HG02678 (cell line): ENCODE data around the gene CACNG4.
"Not testable (repeated sequence)": the region's sequence is repeated elsewhere in the genome, so short reads cannot be mapped to it uniquely, and the experiment has no call there.

Experiments
- ATAC-seq: cut with Tn5 transposase; IDR thresholded peaks from one replicate; pipeline ENCODE4 v1.9.1; 2021; ENCODE audit warnings: mild to moderate bottlenecking, moderate library complexity; ENCODE audit not compliant: unreplicated experiment

Gene CACNG4

GRCh38 chr17:67040652-67041051 is 76.1 kb downstream of the CACNG4 start:
- no peak for ATAC-seq

DNA sequence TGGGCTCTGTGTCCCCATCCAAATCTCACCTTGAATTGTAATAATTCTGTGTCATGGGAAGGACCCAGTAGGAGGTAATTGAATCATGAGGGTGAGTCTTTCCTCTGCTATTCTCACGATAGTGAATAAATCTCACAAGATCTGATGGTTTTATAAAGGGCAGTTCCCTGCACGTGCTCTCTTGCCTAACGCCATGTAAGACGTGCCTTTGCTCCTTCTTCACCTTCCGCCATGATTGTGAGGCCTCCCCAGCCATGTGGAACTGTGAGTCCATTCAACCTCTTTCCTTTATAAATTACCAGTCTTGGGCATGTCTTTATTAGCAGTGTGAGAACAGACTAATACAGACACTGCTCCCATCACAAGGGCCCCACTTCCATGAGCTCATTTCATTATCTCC is 76.6 kb downstream of the CACNG4 start:
- not testable (repeated sequence) for ATAC-seq

- no peak for ATAC-seq
Observed at GRCh38 chr17:67041531-67041930, 77.0 kb downstream of the CACNG4 start.

DNA sequence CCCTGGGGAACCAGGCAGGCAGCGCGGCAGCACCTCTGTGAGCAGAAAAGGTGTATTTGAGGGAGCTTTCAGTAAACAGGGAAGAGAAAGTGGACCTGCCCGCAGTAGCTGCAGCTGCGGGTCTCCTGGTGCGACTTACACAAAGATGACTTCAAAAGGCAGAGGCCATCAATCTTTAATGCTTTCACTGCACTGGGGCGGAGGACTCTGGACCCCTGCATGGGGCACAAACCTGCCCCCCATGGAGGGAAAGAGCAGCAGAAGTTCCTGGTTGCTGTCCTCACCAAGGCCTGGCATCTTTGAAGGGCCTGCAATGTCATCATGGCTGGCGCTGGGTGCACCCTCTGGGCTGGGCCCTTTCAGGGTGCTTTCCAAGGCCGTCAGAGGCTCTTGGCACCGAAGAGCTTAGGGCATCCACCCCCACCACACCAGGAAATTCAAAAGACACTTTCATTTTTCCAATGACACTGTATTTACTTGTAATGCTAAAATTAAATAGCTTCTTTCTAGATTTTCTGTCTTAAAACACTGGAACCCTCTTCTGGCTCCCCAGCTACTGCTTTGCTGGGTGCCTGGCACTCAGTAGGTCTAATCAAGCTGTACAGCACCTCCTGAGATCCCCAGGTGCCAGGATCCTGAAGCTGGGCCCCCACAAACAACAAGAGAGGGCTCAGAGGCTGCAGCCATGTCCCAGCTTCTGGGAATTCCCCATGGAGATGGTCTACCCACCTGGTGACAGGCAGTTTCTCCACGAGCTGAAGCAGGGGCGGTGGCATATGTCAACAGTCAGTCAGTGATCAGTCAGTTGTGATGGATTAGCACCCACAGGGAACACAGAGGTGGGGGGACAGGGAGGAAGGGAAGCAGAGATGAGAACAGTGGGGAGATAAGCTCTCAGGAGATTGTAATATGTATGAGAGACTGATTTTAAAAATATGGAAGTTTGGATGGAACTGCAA is 77.7 kb downstream of the CACNG4 start:
- no peak for ATAC-seq

DNA sequence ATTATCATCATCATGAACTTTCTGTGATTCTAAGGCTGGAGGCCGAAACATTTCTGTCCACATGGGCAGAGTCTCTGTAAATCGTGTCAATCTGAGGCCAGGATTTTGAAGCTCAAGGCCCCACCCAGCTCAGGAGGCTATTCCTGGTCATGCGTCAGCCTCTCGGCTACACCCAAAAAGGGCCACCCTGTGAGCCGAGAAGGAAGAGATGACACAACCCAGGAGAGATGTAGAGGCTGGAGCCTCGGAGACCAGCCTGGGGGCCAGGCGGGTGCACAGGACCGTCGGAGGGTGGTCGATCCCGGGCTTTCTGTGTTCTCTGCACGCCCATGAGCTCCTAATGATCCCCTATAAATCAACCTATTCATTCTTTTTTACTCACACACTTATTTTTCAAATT is 78.8 kb downstream of the CACNG4 start:
- ATAC-seq: no peak

DNA sequence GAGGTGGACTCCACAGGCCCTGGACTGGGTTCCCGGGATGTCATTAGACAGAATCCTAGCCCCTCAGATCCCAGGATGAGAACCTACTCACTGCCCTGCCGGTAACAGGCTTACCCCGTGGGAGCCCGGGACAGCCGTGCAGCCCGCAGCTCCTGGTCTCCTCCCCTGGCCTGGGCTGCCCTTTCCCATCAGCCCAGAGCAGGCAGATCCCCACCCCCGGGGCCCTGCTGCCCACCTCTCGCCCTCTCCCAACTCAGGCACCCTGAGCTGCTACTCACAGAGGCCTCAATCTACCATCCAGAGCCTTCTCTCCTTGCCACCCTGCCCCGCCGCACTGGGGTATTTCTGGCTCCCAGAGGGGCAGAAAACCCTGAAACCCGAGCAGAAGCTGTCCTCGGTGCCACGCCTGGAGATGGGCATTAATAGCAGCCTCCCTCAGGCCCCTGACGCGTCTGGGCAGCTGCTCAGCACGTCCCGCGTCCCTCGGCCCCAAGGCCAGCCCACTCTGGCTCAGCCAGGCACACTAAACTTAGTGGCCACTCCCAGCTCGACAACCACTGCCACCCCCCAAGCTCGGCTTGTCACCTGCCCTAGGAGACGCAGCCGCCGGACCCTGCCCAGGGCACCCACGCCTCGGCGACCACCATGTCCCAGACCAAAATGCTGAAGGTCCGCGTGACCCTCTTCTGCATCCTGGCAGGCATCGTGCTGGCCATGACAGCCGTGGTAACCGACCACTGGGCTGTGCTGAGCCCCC is 79.7 kb downstream of the CACNG4 start, which contains the start of gene CACNG1:
TSS of gene CACNG1 (plus strand) at position 539 of the 757 bp plus-strand sequence. CDS start at position 646, 107 bp downstream.
- ATAC-seq: no peak

DNA sequence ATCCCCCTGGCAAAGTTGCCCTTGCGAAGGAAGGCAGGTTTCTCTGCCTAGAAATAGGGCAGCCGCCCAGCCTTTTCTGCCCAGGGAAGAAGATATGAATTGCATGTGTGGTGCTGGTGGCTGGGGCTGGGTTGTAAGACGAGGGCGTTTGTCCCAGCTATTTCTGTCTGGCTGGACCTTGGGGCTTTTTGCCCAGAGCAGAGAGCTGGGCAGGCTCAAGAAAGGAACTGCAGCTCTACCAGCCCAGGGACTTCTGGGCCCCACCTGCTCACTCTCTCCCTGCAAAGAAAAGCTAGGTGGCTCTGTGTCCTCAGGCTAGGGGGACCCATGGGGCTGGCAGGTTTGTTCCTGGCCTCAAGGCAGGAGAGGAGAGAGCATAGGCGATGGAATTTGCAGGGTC is 80.4 kb downstream of the CACNG4 start:
- no peak for ATAC-seq

DNA sequence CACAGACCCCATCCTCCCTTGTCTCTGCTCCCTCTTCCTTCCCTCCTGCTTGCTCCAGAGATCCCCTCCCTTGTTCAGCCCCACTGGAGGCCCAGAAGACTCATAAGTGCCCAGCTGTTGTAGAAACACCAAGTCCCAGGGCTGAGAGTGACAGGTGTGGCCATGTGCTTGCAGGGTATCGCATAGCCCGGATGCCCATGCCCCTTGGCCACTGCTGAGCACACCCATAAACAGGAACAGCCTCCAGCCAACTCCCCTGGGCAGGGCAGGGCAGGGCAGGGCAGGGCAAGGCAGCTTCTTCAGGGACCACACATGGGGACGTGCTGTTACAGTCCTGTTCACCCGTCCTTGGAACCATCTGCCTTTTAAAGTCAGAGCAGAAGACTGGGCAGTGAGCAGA is 81.9 kb downstream of the CACNG4 start:
- no peak for ATAC-seq

- no peak for ATAC-seq
Observed at GRCh38 chr17:67047382-67047781, 82.9 kb downstream of the CACNG4 start.

DNA sequence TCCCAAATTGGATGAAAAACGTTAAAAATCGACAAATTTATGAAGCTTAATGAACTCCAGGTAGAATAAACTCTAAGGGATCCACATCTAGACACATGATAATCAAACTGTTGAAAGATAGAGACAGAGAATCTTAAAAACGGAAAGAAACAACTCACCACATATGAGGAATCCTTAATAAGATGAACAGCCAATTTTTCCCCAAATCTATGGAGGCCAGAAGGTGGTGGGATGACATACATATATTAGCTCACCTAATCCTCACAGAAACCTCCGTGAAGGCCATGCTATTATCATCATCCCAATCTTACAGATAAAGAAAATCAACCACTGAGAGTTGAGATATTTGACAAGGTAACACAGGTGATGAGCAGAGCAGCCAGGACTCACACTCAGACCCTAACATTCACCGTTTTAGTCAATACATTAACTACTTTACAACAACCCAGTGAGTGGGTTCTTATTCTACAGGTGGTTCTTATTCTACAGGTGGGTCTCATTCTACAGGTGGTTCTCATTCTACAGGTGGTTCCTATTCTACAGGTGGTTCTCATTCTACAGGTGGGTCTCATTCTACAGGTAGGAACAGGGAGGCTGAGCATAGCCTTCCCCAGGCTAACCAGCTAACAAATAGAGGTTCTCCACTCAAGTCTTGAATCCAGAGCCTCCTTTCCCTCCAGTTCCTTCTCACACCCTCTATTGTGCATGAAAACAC is 84.7 kb downstream of the CACNG4 start:
- no peak for ATAC-seq

- no peak for ATAC-seq
Observed at GRCh38 chr17:67050066-67050465, 85.6 kb downstream of the CACNG4 start.

- no peak for ATAC-seq
Observed at GRCh38 chr17:67050471-67051154, 86.1 kb downstream of the CACNG4 start.

DNA sequence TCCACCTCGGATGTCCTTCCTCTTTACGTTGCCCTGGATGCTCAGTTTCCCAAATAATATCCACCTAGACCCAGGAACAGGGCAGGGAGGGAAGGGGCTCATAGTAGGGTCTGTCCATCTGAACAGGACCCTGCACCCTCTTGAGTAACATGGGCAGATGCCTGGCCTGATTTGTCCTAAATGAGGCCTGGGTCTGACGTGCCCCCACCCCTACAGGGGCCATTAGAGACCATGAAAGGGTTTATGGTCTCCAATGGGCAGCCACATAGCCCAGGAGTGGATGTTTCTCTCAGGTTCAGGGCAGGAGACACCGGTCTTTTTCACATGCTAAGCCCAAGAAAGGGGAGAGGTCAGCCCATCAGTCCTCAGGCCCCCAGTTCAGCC is 86.6 kb downstream of the CACNG4 start:
- no peak for ATAC-seq

DNA sequence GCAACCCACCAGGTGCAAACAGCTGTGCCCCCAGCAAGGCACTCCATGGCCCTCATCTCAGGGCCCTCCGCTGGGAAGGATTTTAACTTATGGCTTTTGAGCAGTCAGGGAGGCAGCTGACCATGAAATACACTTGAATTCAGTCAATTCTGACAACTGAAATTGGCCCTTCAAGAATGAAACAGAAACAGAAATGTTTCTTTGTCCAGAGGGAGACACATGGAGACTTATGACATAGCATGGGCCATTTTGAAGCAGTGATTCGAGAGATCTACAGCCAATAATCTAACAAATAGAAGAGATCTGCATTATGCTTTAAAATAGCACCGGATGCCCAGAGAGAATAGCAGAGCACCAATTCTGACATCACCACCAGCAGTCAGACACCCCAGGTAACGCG is 87.3 kb downstream of the CACNG4 start:
- ATAC-seq: no peak

DNA sequence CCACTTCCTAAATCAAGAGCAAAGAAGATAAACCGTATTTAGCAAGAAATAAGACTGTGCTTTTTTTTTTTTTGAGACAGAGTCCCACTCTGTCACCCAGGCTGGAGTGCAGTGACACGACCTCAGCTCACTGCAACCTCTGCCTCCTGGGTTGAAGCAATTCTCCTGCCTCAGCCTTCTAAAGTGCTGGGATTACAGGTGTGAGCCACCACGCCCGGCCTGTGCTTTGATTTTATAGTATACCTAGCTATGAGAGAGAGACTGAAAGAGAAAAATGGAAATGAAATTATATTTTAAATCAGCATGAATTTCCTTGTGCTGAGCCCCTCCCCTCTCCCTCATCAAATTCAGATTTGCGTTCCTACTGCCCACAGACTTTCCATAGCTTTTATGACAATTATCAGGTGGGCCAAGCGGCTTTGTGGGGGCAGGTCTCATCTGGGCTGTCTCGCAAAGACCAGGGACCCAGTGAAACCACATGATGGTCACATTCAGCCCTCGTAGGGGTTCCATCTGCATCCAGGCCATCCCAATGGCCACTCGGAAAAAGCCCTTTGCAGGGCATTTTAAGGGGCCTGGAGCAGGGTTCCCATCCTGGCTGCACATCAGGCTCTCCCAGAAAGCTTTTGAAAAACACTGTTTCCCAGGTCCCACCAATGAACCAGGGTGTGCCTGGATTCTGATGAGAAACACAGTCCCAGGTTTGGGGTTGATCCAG is 88.4 kb downstream of the CACNG4 start:
- no peak for ATAC-seq

DNA sequence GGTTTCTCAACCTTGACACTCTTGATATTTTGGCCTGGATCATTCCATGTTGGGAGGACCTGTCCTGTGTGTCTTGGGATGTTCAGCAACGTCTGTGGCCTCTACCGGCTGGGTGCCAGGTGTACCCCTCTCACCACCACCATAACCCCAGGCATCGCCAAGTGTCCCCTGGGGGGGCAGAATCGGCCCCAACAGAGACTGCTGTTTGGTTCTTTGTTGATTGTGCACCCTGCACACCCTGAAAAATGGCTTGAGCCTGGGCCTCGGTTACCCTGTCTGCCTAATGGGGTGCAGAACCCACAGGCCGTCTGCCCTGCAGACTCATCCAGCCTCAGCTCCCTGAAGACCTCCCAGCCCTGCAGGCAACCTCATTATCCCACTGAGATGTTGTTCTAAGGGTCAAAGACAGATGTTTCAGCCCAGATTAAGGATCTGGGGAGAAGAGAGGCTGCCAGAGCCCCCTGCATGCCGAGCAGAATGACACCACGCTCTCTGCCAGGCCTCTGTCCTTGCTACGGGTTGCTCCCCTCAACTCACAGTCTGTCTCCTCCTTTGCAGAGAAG is 89.0 kb downstream of the CACNG4 start:
- ATAC-seq: no peak

GRCh38 chr17:67054011-67054591 is 89.6 kb downstream of the CACNG4 start:
- ATAC-seq: no peak

- ATAC-seq: no peak
Observed at GRCh38 chr17:67054608-67055007, 90.1 kb downstream of the CACNG4 start.

DNA sequence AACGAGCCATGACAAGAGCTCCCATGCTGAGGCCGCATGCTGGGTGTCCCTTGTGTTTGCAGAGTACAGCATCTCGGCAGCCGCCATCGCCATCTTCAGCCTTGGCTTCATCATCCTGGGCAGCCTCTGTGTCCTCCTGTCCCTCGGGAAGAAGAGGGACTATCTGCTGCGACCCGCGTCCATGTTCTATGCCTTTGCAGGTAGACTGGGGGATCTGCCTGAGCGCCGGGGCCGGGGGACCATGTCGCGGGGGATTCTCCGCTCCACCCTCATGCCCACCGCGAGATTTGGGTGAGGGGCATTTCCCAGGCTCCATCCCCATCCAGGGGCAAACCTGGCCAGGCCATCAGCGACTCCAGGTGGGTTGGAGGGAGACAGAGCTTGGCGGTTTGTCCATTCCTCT is 90.5 kb downstream of the CACNG4 start:
- ATAC-seq: no peak
